ENCODE measurements around the gene CD69.

CD69 gene

DNA sequence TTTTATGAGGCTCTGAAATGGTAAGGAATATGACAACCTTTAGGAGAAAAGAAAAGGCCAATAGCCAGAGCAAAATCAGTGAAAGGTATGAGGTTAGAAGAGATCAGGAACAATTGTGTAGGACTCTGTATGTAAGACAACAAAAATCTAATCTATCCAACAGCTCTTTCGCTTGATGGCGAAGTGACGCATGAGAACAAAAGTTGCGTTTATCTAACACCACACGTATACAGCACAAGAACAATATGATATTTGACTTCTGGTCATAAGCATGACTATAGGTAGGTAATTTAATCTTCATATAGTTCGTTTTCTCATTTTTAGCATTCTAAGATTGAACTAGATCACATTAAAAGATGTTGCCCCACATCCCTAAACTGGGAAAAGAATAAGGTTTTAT is 29.3 kb downstream of the CD69 start:
- no peak overlapping the region for H2AK5ac ChIP-seq (ENCODE audit: low read length, severe bottlenecking)
- H2BK15ac ChIP-seq (ENCODE audit: low read depth, poor library complexity, severe bottlenecking), result no peak overlapping the region
- H3K18ac ChIP-seq (ENCODE audit: low read depth in 1 of 2, low read length in 2 of 2), result no peak overlapping the region
- WGBS, result 100% methylated on average over 2 of the region's 6 CpGs
- no peak overlapping the region for H3K4me3 ChIP-seq (ENCODE audit: insufficient read depth in 1 of 2, low read depth in 1 of 2, low read length in 2 of 2)
- no peak overlapping the region for H3K27ac ChIP-seq (ENCODE audit: low read length, poor library complexity, severe bottlenecking)
- no peak overlapping the region for H2BK5ac ChIP-seq (ENCODE audit: low read depth, low read length, poor library complexity, severe bottlenecking)
- no peak overlapping the region for H3K9ac ChIP-seq (ENCODE audit: low read length)
- H3K79me1 ChIP-seq (replicated peaks; ENCODE audit: low read length, poor library complexity, severe bottlenecking), result no peaks in the 10 kb centered on the region
- no peak overlapping the region for H4K91ac ChIP-seq (ENCODE audit: low read length)
- H2AFZ ChIP-seq (ENCODE audit: low read depth, low read length), result no peak overlapping the region
- H4K8ac ChIP-seq (ENCODE audit: low read length), result no peak overlapping the region
- DNase-seq, result no peak
- H3K4me1 ChIP-seq (ENCODE audit: control insufficient read depth, insufficient read depth, low read depth, low read length), result no peaks in the 10 kb centered on the region
- H3K14ac ChIP-seq (ENCODE audit: low read length in 2 of 2), result no peak overlapping the region
- H3K23ac ChIP-seq (ENCODE audit: low read length in 2 of 2), result no peak overlapping the region
- H2BK12ac ChIP-seq (ENCODE audit: low read length in 2 of 2), result no peak overlapping the region
- H3K4ac ChIP-seq (ENCODE audit: low read depth in 1 of 2, low read length in 2 of 2), result no peak overlapping the region
- H3K27me3 ChIP-seq (ENCODE audit: control insufficient read depth in 1 of 2, insufficient read depth in 1 of 2, low read length in 2 of 2), result no peaks in the 10 kb centered on the region
- no peak overlapping the region for H3K4me2 ChIP-seq (ENCODE audit: low read length, poor library complexity, severe bottlenecking)
- H3K36me3 ChIP-seq (ENCODE audit: control insufficient read depth in 1 of 2, insufficient read depth in 2 of 2, low read depth in 1 of 2, low read length in 2 of 2), result no peaks in the 10 kb centered on the region
- no peaks in the 10 kb centered on the region for H3K9me3 ChIP-seq (ENCODE audit: control insufficient read depth, low read length)
- H2BK120ac ChIP-seq (ENCODE audit: low read depth, low read length), result no peak overlapping the region

DNA sequence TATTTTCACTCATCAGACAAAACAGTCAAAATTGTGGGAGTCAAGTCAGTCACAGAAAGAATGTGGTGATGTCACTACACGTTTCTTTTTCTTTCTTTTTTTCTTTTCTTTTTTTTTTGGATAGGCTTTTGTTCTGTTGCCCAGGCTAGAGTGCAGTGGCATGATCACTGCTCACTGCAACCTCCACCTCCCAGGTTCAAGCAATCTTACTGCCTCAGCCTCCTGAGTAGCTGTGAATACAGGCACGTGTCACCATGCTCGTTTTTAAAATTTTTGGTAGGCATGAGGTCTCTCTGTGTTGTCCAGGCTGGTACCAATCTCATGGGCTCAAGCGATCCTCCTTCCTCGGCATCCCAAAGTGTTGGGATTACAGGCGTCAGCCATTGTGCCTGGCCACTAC is 30.1 kb downstream of the CD69 start:
- H3K4me3 ChIP-seq (ENCODE audit: insufficient read depth in 1 of 2, low read depth in 1 of 2, low read length in 2 of 2), result no peak overlapping the region
- H3K9me3 ChIP-seq (ENCODE audit: control insufficient read depth, low read length), result no peaks in the 10 kb centered on the region
- no peak overlapping the region for H3K27ac ChIP-seq (ENCODE audit: low read length, poor library complexity, severe bottlenecking)
- WGBS, result 94% methylated on average over 4 of the region's 6 CpGs
- H2AFZ ChIP-seq (ENCODE audit: low read depth, low read length), result no peak overlapping the region
- no peak overlapping the region for H3K18ac ChIP-seq (ENCODE audit: low read depth in 1 of 2, low read length in 2 of 2)
- no peak overlapping the region for H3K9ac ChIP-seq (ENCODE audit: low read length)
- H3K4me2 ChIP-seq (ENCODE audit: low read length, poor library complexity, severe bottlenecking), result no peak overlapping the region
- no peak overlapping the region for H2BK5ac ChIP-seq (ENCODE audit: low read depth, low read length, poor library complexity, severe bottlenecking)
- no peak for DNase-seq
- H3K23ac ChIP-seq (ENCODE audit: low read length in 2 of 2), result no peak overlapping the region
- H3K36me3 ChIP-seq (ENCODE audit: control insufficient read depth in 1 of 2, insufficient read depth in 2 of 2, low read depth in 1 of 2, low read length in 2 of 2), result no peaks in the 10 kb centered on the region
- H3K4ac ChIP-seq (ENCODE audit: low read depth in 1 of 2, low read length in 2 of 2), result no peak overlapping the region
- H2BK12ac ChIP-seq (ENCODE audit: low read length in 2 of 2), result no peak overlapping the region
- H4K8ac ChIP-seq (ENCODE audit: low read length), result no peak overlapping the region
- no peak overlapping the region for H3K14ac ChIP-seq (ENCODE audit: low read length in 2 of 2)
- H4K91ac ChIP-seq (ENCODE audit: low read length), result no peak overlapping the region
- no peak overlapping the region for H2BK15ac ChIP-seq (ENCODE audit: low read depth, poor library complexity, severe bottlenecking)
- no peak overlapping the region for H2BK120ac ChIP-seq (ENCODE audit: low read depth, low read length)
- H3K27me3 ChIP-seq (ENCODE audit: control insufficient read depth in 1 of 2, insufficient read depth in 1 of 2, low read length in 2 of 2), result no peaks in the 10 kb centered on the region
- H2AK5ac ChIP-seq (ENCODE audit: low read length, severe bottlenecking), result no peak overlapping the region
- H3K79me1 ChIP-seq (replicated peaks; ENCODE audit: low read length, poor library complexity, severe bottlenecking), result no peaks in the 10 kb centered on the region
- H3K4me1 ChIP-seq (ENCODE audit: control insufficient read depth, insufficient read depth, low read depth, low read length), result no peaks in the 10 kb centered on the region

DNA sequence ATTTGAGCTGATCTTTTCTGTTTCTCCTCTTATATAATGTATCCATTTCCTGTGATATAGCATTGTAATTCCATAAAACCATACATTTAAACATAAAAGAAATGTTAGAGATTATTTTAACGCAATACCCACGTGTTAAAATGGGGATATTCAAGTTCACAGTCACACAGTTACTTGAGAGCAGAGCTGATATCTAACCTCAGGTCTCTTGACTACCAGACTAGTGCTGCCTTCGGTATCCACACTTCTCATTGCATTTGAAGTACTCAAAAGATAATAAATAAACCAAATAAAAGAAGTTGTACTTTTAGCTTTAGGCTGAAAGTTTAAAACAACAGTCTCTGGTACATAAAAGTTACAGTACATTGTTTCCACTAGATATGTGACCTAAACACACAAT is 30.7 kb downstream of the CD69 start:
- Histone ChIP-seq H3K27ac (ENCODE audit: low read length, poor library complexity, severe bottlenecking) (no peak overlapping the region), H2BK12ac (ENCODE audit: low read length in 2 of 2) (no peak overlapping the region), H3K79me1 (replicated peaks; ENCODE audit: low read length, poor library complexity, severe bottlenecking) (no peaks in the 10 kb centered on the region), H3K23ac (ENCODE audit: low read length in 2 of 2) (no peak overlapping the region), H3K36me3 (ENCODE audit: control insufficient read depth in 1 of 2, insufficient read depth in 2 of 2, low read depth in 1 of 2, low read length in 2 of 2) (no peaks in the 10 kb centered on the region), H3K4ac (ENCODE audit: low read depth in 1 of 2, low read length in 2 of 2) (no peak overlapping the region), H3K18ac (ENCODE audit: low read depth in 1 of 2, low read length in 2 of 2) (no peak overlapping the region), H3K4me3 (ENCODE audit: insufficient read depth in 1 of 2, low read depth in 1 of 2, low read length in 2 of 2) (no peak overlapping the region), H2BK15ac (ENCODE audit: low read depth, poor library complexity, severe bottlenecking) (no peak overlapping the region), H3K14ac (ENCODE audit: low read length in 2 of 2) (no peak overlapping the region), H4K8ac (ENCODE audit: low read length) (no peak overlapping the region), H2AK5ac (ENCODE audit: low read length, severe bottlenecking) (no peak overlapping the region), H3K4me2 (ENCODE audit: low read length, poor library complexity, severe bottlenecking) (no peak overlapping the region), H2BK120ac (ENCODE audit: low read depth, low read length) (no peak overlapping the region), H3K9ac (ENCODE audit: low read length) (no peak overlapping the region), H4K91ac (ENCODE audit: low read length) (no peak overlapping the region), H3K4me1 (ENCODE audit: control insufficient read depth, insufficient read depth, low read depth, low read length) (no peaks in the 10 kb centered on the region), H3K27me3 (ENCODE audit: control insufficient read depth in 1 of 2, insufficient read depth in 1 of 2, low read length in 2 of 2) (no peaks in the 10 kb centered on the region), H2AFZ (ENCODE audit: low read depth, low read length) (no peak overlapping the region), H2BK5ac (ENCODE audit: low read depth, low read length, poor library complexity, severe bottlenecking) (no peak overlapping the region), H3K9me3 (ENCODE audit: control insufficient read depth, low read length) (no peaks in the 10 kb centered on the region)
- DNase-seq, result no peak
- WGBS, result 89% methylated on average over 2 of the region's 3 CpGs

DNA sequence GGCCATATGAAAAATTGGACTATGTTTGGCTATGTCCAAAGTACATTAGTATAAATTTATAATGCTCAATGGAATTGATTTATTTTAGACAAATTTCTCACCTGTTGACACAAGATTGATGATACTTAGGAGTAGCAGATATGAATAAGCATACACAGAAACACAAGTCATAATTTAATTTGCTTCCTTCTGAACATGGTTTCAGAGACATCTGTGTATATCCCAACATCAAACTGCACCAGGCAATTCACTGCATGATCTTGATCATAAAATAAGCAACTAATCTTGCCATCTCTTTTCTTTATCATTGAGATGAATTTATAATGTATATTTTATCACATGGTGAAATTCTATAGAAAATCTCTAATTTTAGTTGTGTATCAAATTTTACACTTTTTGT is 31.6 kb downstream of the CD69 start:
- H2BK15ac ChIP-seq (ENCODE audit: low read depth, poor library complexity, severe bottlenecking), result no peak overlapping the region
- H3K4ac ChIP-seq (ENCODE audit: low read depth in 1 of 2, low read length in 2 of 2), result no peak overlapping the region
- H3K23ac ChIP-seq (ENCODE audit: low read length in 2 of 2), result no peak overlapping the region
- no peak overlapping the region for H4K8ac ChIP-seq (ENCODE audit: low read length)
- no peaks in the 10 kb centered on the region for H3K27me3 ChIP-seq (ENCODE audit: control insufficient read depth in 1 of 2, insufficient read depth in 1 of 2, low read length in 2 of 2)
- no peak overlapping the region for H2AK5ac ChIP-seq (ENCODE audit: low read length, severe bottlenecking)
- H4K91ac ChIP-seq (ENCODE audit: low read length), result no peak overlapping the region
- no peaks in the 10 kb centered on the region for H3K4me1 ChIP-seq (ENCODE audit: control insufficient read depth, insufficient read depth, low read depth, low read length)
- H3K79me1 ChIP-seq (replicated peaks; ENCODE audit: low read length, poor library complexity, severe bottlenecking), result no peaks in the 10 kb centered on the region
- H3K4me2 ChIP-seq (ENCODE audit: low read length, poor library complexity, severe bottlenecking), result no peak overlapping the region
- DNase-seq, result no peak
- H2BK120ac ChIP-seq (ENCODE audit: low read depth, low read length), result no peak overlapping the region
- no peaks in the 10 kb centered on the region for H3K36me3 ChIP-seq (ENCODE audit: control insufficient read depth in 1 of 2, insufficient read depth in 2 of 2, low read depth in 1 of 2, low read length in 2 of 2)
- H2AFZ ChIP-seq (ENCODE audit: low read depth, low read length), result no peak overlapping the region
- no peak overlapping the region for H2BK12ac ChIP-seq (ENCODE audit: low read length in 2 of 2)
- no peak overlapping the region for H3K9ac ChIP-seq (ENCODE audit: low read length)
- H3K9me3 ChIP-seq (ENCODE audit: control insufficient read depth, low read length), result no peaks in the 10 kb centered on the region
- H3K27ac ChIP-seq (ENCODE audit: low read length, poor library complexity, severe bottlenecking), result no peak overlapping the region
- H3K14ac ChIP-seq (ENCODE audit: low read length in 2 of 2), result no peak overlapping the region
- no peak overlapping the region for H3K4me3 ChIP-seq (ENCODE audit: insufficient read depth in 1 of 2, low read depth in 1 of 2, low read length in 2 of 2)
- H3K18ac ChIP-seq (ENCODE audit: low read depth in 1 of 2, low read length in 2 of 2), result no peak overlapping the region
- H2BK5ac ChIP-seq (ENCODE audit: low read depth, low read length, poor library complexity, severe bottlenecking), result no peak overlapping the region

Measured in mesenchymal stem cell (in vitro differentiated cells and primary cell).